GM19023 (cell line): ENCODE measurements around the gene SLC39A11.

Source experiments
- ATAC-seq: cut with Tn5 transposase; IDR thresholded peaks from one replicate; pipeline ENCODE4 v1.9.1; 2021; ENCODE audit warnings: mild to moderate bottlenecking, moderate library complexity; ENCODE audit not compliant: unreplicated experiment

The SLC39A11 gene

DNA sequence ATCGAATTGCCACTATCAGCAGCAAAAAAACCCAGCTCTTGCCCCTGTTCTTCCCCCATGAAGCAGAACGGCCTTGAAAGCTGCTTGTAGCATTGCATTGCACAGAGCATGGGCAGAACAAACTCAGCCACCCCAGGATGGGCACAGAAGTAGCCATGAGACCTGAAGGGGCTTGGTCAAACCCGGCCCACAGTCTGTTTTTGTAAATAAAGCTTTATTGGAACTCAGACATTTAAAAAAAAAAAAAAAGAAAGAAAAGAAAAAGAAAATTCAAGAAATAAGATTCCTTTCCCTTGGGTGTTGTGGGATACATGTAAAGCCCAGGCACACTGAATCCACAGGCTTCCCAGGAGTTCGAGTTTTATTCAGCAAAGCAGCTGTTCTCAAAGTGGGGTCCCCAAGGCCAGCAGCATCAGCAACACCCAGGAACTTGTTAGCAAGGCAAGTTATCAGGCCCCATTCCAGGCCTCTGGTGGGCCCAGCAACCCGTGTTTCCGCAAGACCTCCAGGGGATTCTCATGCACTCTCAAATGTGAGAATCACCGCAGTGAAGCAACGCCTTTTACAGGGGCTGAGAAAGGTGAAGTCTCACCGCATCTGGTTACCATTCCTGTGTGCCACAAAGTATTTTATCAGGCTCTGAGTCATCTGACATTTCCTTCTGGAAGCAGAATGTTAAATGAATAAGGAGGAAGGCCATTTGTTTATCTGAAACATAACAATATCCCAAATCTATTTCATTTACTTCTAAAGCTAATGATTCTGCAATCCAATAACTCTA, 108.2 kb downstream of the SLC39A11 start:
- no peak for ATAC-seq

DNA sequence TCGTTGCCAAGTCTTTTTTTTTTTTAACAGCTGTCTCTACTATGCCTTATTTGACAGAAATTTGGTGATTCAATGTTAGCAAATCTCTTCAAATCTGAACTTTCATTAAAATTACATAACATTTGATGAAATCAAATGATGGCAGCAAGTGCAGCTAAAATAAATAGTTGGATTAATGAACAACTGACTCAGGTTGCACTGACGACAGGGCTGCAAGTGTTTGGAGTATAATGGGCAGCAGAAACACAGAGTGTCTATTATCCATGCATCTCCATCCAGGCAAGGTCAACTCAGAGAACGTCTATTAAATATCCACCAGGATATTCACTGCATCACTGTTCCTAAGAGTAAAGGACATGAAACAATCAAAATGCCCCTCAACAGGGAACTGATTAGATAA, 109.8 kb downstream of the SLC39A11 start:
- no peak for ATAC-seq

GRCh38 chr17:72978593-72979218, 113.8 kb downstream of the SLC39A11 start:
- no peak for ATAC-seq

DNA sequence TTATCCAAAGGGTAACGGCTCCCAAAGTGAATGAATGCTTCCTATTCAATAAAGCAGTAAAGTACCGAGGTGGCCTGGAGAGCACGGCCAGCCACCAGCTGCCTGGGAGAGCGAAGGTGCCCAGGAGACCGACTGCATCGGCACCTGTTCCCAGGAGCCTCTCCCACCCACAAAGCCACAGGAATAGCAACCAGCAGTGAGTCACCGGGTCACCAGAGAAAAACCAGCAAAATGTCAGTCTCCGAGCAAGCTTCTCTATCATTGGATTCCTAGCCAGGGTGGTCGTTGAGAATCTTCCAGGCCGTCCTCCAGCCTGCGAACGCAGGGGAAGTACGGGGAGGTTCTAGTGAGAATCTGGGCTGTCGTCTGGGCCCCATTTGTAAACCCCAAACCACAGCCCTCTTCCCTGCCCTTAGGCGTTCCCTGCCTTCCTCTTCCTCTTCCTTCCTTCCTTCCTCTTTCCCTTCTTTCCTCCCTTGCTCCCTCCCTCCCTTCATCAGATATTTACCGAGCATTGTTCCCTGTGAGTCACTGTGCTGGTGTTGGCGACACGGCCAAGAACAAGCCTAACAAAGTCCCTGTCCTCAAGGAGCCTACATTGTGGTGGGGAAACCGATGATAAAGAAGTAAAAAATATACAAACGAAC, 114.6 kb downstream of the SLC39A11 start:
- no peak for ATAC-seq

DNA sequence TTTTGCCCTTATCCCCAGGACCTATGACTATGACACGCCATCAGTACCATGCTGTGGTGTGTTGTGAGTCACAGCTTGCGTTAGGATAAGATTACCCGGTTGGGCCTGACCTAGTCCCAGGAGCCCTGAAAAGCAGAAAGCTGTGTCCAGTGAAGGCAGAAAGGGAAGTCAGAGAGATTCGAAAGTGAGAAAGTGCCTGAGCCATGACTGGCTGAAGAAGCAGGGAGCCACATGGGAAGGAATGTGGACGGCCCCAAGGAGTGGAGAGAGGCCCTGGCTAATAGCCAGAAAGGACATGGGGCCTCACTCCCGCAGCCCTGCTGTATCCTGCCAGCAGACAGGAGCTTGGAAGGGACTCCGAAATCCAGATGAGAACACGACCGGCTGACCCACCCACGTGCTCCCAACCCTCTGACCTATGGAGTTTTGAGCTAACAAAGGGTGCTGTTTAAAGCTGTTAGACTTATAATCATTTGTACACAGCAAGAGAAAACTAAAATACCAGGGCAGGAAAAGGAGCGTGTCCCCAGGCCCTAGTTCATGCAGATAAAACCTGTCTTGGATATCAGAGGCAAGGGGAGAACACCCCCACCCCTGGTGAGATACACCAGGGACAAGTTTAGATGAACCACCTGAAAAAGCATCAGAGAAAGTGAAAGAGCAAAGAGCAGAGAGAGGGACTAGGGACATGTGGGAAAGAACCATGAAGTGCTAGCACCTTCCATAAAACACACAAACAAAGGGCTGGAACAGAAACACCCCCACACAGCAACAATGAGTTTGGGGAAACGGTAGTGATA, 115.3 kb downstream of the SLC39A11 start:
- ATAC-seq = no peak

DNA sequence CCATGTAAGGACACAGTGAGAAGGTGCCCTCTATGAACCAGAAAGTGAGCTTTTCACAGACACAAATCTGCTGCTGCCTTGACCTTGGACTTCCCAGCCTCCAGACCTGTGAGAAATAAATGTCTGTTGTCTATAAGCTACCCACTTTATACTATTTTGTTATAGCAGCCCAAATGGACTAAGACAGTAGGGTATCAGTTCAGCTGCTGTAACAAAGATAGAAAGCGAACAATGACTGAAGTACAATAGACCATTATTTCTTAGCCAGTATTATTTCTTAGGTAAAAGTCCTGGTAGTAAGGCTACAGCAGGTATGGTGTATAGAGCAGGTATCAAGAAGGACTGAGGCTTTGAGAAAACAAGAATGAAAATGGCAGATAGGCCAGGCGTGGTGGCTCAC, 117.0 kb downstream of the SLC39A11 start:
- no peak for ATAC-seq

- ATAC-seq = no peak
These were observed 117.8 kb downstream of the SLC39A11 start for GRCh38 chr17:72974605-72975232.

- ATAC-seq = no peak
These were observed 120.1 kb downstream of the SLC39A11 start for GRCh38 chr17:72972263-72972951.

DNA sequence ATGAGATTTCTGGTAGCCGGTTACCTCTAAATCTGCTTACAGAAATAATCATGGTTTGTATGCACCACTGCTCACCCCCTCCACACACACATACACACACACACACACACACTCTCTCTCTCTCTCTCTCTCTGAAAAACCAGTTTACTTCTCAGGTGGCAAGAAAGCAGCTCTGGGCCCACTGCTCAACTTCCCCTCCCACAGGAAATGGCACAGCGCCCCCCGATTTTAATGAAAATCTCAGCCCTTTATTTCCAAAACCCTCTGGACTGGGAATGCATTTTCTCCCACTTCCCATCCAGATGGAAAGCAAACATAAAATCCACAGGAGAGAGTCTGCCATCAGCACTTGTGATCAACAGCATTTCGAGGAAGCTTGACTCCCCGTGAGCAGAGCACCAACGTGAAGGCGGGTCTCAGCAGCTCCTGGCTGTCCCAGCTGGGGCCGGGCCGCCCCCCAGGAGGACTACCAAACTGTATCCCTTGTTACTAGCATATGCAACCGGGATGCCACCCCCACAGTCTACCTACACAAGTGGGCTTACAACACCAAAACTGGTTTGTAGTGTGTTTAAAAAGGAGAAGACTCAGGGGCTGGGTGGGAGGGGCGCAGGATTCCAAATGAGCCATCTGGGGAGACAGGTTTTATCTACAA, 121.1 kb downstream of the SLC39A11 start:
- no peak for ATAC-seq

DNA sequence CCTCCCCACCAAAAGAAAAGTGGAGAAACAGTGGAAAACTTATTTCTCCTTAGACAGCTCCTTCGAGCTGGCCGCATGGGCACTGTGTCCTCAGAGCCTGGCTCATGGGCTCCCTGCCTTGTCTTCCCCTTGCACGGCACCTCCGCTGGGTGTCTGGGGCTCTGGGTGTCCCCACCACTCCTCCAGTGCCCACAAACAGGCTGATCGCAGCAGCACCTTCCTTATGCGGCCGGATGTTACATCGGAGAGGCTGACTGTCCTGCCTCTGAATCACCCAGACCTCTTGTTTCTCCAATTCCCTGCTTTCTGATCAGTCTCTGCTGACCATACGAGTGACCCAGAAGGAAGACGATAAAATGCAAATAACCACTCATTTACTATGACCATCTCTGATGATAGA, 121.7 kb downstream of the SLC39A11 start:
- no peak for ATAC-seq

DNA sequence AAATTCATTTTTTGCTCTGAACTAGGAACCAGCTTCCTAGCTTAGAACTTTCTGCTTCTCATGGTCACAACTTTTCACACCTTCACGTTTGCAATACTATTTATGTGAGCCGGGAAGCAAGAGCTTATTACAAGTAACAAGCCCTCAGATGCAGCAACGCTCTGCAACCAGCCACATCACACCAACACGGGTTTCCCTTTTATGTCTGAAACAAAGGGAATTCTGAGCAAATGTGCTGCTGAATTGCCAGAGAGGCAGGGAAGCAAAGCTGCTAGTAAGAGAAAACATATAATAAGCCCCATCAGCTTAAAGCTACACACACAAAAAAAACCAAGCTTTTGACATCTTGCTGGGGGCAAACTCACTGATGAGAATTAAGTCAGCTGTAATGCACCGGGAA, 122.2 kb downstream of the SLC39A11 start:
- ATAC-seq = no peak

GRCh38 chr17:72969293-72969906, 123.1 kb downstream of the SLC39A11 start:
- ATAC-seq = no peak

- ATAC-seq = no peak
These were observed 123.7 kb downstream of the SLC39A11 start for GRCh38 chr17:72968798-72969197.

- ATAC-seq = no peak
These were observed 124.4 kb downstream of the SLC39A11 start for GRCh38 chr17:72967977-72968585.

DNA sequence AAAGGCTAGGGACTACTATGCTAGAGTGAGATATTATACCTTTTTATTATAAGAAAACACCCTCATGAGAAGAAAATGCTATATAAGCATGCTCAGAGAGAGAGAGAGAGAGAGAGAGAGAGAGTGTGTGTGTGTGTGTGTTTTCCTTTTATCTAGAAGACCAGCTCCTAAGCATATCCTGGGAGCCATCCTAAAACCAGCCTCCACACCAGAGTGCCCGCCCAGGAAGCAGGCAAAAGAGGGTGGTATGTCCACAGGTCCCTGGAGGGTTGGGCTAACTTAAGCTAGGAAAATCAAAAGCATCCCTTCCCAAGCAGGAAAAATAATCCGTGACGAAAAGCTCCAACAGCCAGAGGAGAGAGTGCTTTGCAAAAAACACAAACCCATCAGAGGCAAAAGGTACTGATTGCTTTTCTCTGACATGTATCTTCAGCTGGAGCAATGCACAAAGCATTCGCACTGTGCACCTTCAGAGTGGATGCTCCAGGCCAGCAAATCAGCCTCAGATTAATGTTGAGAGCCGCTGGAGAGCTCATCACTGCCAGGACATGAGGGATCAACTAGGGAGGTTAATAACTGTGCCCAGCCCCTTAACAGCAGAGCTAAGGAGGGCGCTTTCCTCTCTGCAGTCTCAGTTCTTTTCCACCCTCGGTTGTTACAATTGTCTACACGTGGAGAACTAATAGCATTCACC, 125.1 kb downstream of the SLC39A11 start:
- ATAC-seq = no peak

GRCh38 chr17:72962106-72962505, 130.4 kb downstream of the SLC39A11 start:
- no peak for ATAC-seq

DNA sequence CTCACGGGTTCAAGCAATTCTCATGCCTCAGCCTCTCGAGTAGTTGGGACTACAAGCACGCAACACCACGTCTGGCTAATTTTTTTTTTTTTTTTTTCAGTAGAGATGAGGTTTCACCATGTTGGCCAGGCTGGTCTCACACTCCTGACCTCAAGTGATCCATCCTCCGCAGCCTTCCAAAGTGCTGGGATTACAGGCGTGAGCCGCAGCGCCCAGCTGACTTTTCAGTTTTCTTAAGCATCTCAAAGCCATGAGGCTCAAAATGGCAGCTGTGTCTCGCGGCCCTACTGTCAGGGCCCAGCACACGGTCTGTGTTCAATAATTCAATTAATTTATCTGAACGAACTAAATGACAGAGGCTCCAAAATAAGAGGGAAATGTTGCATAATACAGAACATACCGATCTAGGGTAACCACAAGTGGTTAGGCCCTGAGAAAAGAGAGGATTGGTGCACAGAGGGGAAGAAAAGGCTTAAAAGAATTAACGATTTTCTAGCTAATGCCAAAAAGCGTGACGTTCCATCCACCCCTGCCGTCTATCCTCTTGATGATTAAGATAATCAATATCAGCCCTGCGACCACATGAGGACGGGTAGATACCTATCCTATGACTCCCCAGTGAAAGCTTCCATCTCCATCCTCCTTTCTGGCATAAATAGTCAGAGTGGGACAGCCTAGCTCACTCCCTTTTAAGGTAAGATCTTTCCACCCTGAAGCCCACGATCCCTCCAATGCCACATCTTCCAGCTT, 136.9 kb downstream of the SLC39A11 start:
- no peak for ATAC-seq

DNA sequence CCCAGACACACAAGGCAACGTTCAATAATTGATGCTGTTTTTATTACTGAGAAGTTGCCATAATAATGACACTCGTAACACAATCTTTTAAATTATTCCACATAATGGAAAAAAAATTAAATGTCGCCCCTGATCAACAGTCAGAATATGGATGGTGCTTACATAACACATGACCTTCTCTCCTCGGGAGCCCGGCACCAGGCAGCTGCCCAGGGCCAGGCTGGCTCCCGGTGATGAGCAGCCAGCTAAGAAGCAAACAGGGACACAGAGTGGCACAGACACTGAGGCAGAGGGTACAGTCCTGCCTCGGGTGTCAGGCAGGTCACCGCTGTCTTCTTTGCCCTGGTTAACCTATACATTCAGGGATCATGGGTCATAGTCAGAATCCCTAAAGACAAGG, 137.9 kb downstream of the SLC39A11 start:
- ATAC-seq = no peak
